GM12864 (cell line): ENCODE data around the gene F2RL2.

Source experiments
- DNase-seq: peaks from one replicate; pipeline ENCODE4 v3.0.0-alpha.2; 2011; ENCODE audit warnings: low read depth
- H3K4me3 ChIP-seq: 2 replicates; pipeline ENCODE4 v1.5.1; 2011; ENCODE audit warnings: mild to moderate bottlenecking, low read depth, low read length, control low read depth
- CTCF ChIP-seq: IDR thresholded peaks from 2 replicates; pipeline ENCODE4 v1.5.1; 2011; ENCODE audit warnings: low read depth, mild to moderate bottlenecking, moderate library complexity, low read length, control low read depth, inconsistent platforms; ENCODE audit errors: missing control alignments

F2RL2 gene

GRCh38 chr5:76601470-76601869, 21.7 kb downstream of the F2RL2 start:
- TF ChIP-seq CTCF, result peak; percentile 63
- DNase-seq, result no peak
- H3K4me3 ChIP-seq, result no peak overlapping the region

GRCh38 chr5:76600716-76601115, 22.5 kb downstream of the F2RL2 start:
- no peak for TF ChIP-seq CTCF
- no peak overlapping the region for H3K4me3 ChIP-seq
- no peak for DNase-seq

GRCh38 chr5:76598531-76598930, 24.7 kb downstream of the F2RL2 start:
- no peak for DNase-seq
- TF ChIP-seq CTCF, result no peak
- H3K4me3 ChIP-seq, result no peak overlapping the region

GRCh38 chr5:76595755-76596481, 27.3 kb downstream of the F2RL2 start:
- TF ChIP-seq CTCF, result no peak
- no peak for DNase-seq
- no peak overlapping the region for H3K4me3 ChIP-seq

- no peak for TF ChIP-seq CTCF
- DNase-seq, result no peak
- no peak overlapping the region for H3K4me3 ChIP-seq
Measured at GRCh38 chr5:76594107-76594506, 29.1 kb downstream of the F2RL2 start.

GRCh38 chr5:76592692-76593091, 30.5 kb downstream of the F2RL2 start:
- H3K4me3 ChIP-seq, result no peak overlapping the region
- no peak for TF ChIP-seq CTCF

GRCh38 chr5:76591366-76591765, 31.8 kb downstream of the F2RL2 start:
- TF ChIP-seq CTCF, result no peak
- H3K4me3 ChIP-seq, result no peak overlapping the region

More at GRCh38 chr5:76592692-76593091, 30.5 kb downstream of the F2RL2 start:
- no peak for DNase-seq

More at GRCh38 chr5:76591366-76591765, 31.8 kb downstream of the F2RL2 start:
- no peak for DNase-seq
